Nephron (organoid): ENCODE measurements around the gene ZNF362.

Source experiments
- H3K27ac Mint-ChIP-seq, 3 experiments: 2 replicates each; pipeline ENCODE4 v1.8.0; 2020; ENCODE audit warnings: mixed read lengths in 3 of 3, mild to moderate bottlenecking in 2 of 3, moderate library complexity in 1 of 3
- H3K27me3 Mint-ChIP-seq: 2 replicates; pipeline ENCODE4 v1.8.0; 2021; ENCODE audit warnings: low read depth, mild to moderate bottlenecking, moderate library complexity, mixed read lengths
- H3K36me3 Mint-ChIP-seq: 2 replicates; pipeline ENCODE4 v1.8.0; 2020; ENCODE audit warnings: low read depth, mixed read lengths
- H3K4me1 Mint-ChIP-seq: 2 replicates; pipeline ENCODE4 v1.8.0; 2020; ENCODE audit warnings: mixed read lengths
- H3K4me3 Mint-ChIP-seq, 3 experiments: 2 replicates each; pipeline ENCODE4 v1.8.0; 2020; ENCODE audit warnings: mild to moderate bottlenecking in 3 of 3, mixed read lengths in 3 of 3, moderate library complexity in 2 of 3
- H3K9me3 Mint-ChIP-seq: 2 replicates; pipeline ENCODE4 v1.8.0; 2020; ENCODE audit warnings: mixed read lengths
- CTCF ChIP-seq, 3 experiments: fragments of 200-600 bp; sonication (generic); IDR thresholded peaks; one replicate each; pipeline ENCODE4 v1.5.0; 2021; ENCODE audit warnings: antibody characterized with exemption in 3 of 3; ENCODE audit not compliant: unreplicated experiment in 3 of 3

ZNF362 gene

GRCh38 chr1:33222381-33222780 is 33.9 kb upstream of the ZNF362 start:
- no peak overlapping the region for H3K27ac Mint-ChIP-seq
- H3K36me3 Mint-ChIP-seq, result peaks cover 4% of the 10 kb centered on the region
- H3K9me3 Mint-ChIP-seq, result peaks cover 16% of the 10 kb centered on the region
- TF ChIP-seq CTCF (IDR thresholded peaks at IDR 0.05; ENCODE audit: unreplicated experiment in 3 of 3), result no peak
- no peak overlapping the region for H3K4me3 Mint-ChIP-seq
- no peaks in the 10 kb centered on the region for H3K4me1 Mint-ChIP-seq
- peaks cover 6% of the 10 kb centered on the region for H3K27me3 Mint-ChIP-seq

GRCh38 chr1:33224166-33224707 is 32.1 kb upstream of the ZNF362 start:
- peaks cover 23% of the 10 kb centered on the region for H3K9me3 Mint-ChIP-seq
- peaks cover 11% of the 10 kb centered on the region for H3K4me1 Mint-ChIP-seq
- H3K27ac Mint-ChIP-seq, result no peak overlapping the region
- no peak for TF ChIP-seq CTCF (IDR thresholded peaks at IDR 0.05; ENCODE audit: unreplicated experiment in 3 of 3)
- peaks cover 2% of the 10 kb centered on the region for H3K27me3 Mint-ChIP-seq
- no peak overlapping the region for H3K4me3 Mint-ChIP-seq
- H3K36me3 Mint-ChIP-seq, result peaks cover 4% of the 10 kb centered on the region

GRCh38 chr1:33225586-33225985 is 30.7 kb upstream of the ZNF362 start:
- Mint-ChIP-seq H3K4me1 (peaks cover 12% of the 10 kb centered on the region), H3K27ac (no peak overlapping the region), H3K9me3 (peaks cover 23% of the 10 kb centered on the region), H3K4me3 (no peak overlapping the region), H3K27me3 (no peaks in the 10 kb centered on the region), H3K36me3 (peaks cover 4% of the 10 kb centered on the region)
- no peak for TF ChIP-seq CTCF (IDR thresholded peaks at IDR 0.05; ENCODE audit: unreplicated experiment in 3 of 3)

- H3K27me3 Mint-ChIP-seq, result no peaks in the 10 kb centered on the region
- peaks cover 14% of the 10 kb centered on the region for H3K9me3 Mint-ChIP-seq
- peaks cover 4% of the 10 kb centered on the region for H3K36me3 Mint-ChIP-seq
- TF ChIP-seq CTCF (IDR thresholded peaks at IDR 0.05; ENCODE audit: unreplicated experiment in 3 of 3), result no peak
- no peak overlapping the region for H3K4me3 Mint-ChIP-seq
- H3K27ac Mint-ChIP-seq, result peak overlapping the region; percentile 40 to 79 (median 72)
- H3K4me1 Mint-ChIP-seq, result peaks cover 15% of the 10 kb centered on the region
Measured at GRCh38 chr1:33228935-33229487, 27.3 kb upstream of the ZNF362 start.

GRCh38 chr1:33231166-33231565 is 25.1 kb upstream of the ZNF362 start:
- Mint-ChIP-seq H3K4me3 (no peak overlapping the region), H3K27ac (no peak overlapping the region), H3K9me3 (peaks cover 6% of the 10 kb centered on the region)

More at GRCh38 chr1:33231166-33231565, 25.1 kb upstream of the ZNF362 start:
- Mint-ChIP-seq H3K36me3 (no peaks in the 10 kb centered on the region), H3K4me1 (peaks cover 36% of the 10 kb centered on the region), H3K27me3 (no peaks in the 10 kb centered on the region)
- TF ChIP-seq CTCF (IDR thresholded peaks at IDR 0.05; ENCODE audit: unreplicated experiment in 3 of 3), result no peak
